Measurements from ENCODE around the gene NUP214.

Gene NUP214

GRCh38 chr9:131218370-131218769 is 93.0 kb downstream of the NUP214 start:
- Histone ChIP-seq H4K20me1 (ENCODE audit: low read depth, low read length) (no peaks in the 10 kb centered on the region), H3K9me3 (ENCODE audit: insufficient read depth, low read length) (no peaks in the 10 kb centered on the region), H3K4me2 (ENCODE audit: low read depth, low read length, poor library complexity, severe bottlenecking) (no peak overlapping the region), H3K4me3 (ENCODE audit: insufficient read depth, low read length, poor library complexity, severe bottlenecking) (no peak overlapping the region), H3K9me2 (replicated peaks; ENCODE audit: insufficient read depth, low read length) (no peaks in the 10 kb centered on the region), H3K36me3 (ENCODE audit: low read length) (no peaks in the 10 kb centered on the region), H2AFZ (ENCODE audit: low read depth, low read length, severe bottlenecking) (no peak overlapping the region), H3F3A (ENCODE audit: insufficient read depth) (no peaks in the 10 kb centered on the region), H3K27ac (ENCODE audit: low read depth, low read length) (no peak overlapping the region), H3K9ac (ENCODE audit: low read length) (no peak overlapping the region), H3K79me2 (ENCODE audit: insufficient read depth, low read length) (no peaks in the 10 kb centered on the region), H3K27me3 (ENCODE audit: low read length) (no peaks in the 10 kb centered on the region)
- TF ChIP-seq CTCF (IDR thresholded peaks at IDR 0.05; ENCODE audit: insufficient read depth, low read length, poor library complexity, severe bottlenecking) (no peak), EZH2phosphoT487 (conservative IDR thresholded peaks at IDR 0.05; ENCODE audit: low read length) (no peak)

GRCh38 chr9:131220485-131220884 is 95.1 kb downstream of the NUP214 start:
- Histone ChIP-seq H2AFZ (ENCODE audit: low read depth, low read length, severe bottlenecking) (no peak overlapping the region), H3K9me2 (replicated peaks; ENCODE audit: insufficient read depth, low read length) (no peaks in the 10 kb centered on the region), H3K4me2 (ENCODE audit: low read depth, low read length, poor library complexity, severe bottlenecking) (no peak overlapping the region), H3K4me3 (ENCODE audit: insufficient read depth, low read length, poor library complexity, severe bottlenecking) (no peak overlapping the region), H3K36me3 (ENCODE audit: low read length) (no peaks in the 10 kb centered on the region), H3K79me2 (ENCODE audit: insufficient read depth, low read length) (no peaks in the 10 kb centered on the region), H3F3A (ENCODE audit: insufficient read depth) (no peaks in the 10 kb centered on the region), H4K20me1 (ENCODE audit: low read depth, low read length) (no peaks in the 10 kb centered on the region), H3K9ac (ENCODE audit: low read length) (no peak overlapping the region), H3K9me3 (ENCODE audit: insufficient read depth, low read length) (no peaks in the 10 kb centered on the region), H3K27ac (ENCODE audit: low read depth, low read length) (no peak overlapping the region), H3K27me3 (ENCODE audit: low read length) (no peaks in the 10 kb centered on the region)
- TF ChIP-seq EZH2phosphoT487 (conservative IDR thresholded peaks at IDR 0.05; ENCODE audit: low read length) (no peak), CTCF (IDR thresholded peaks at IDR 0.05; ENCODE audit: insufficient read depth, low read length, poor library complexity, severe bottlenecking) (no peak)

GRCh38 chr9:131222460-131222859 is 97.1 kb downstream of the NUP214 start:
- Histone ChIP-seq H3K27ac (ENCODE audit: low read depth, low read length) (no peak overlapping the region), H3F3A (ENCODE audit: insufficient read depth) (no peaks in the 10 kb centered on the region), H3K79me2 (ENCODE audit: insufficient read depth, low read length) (no peaks in the 10 kb centered on the region), H3K27me3 (ENCODE audit: low read length) (no peaks in the 10 kb centered on the region), H4K20me1 (ENCODE audit: low read depth, low read length) (no peaks in the 10 kb centered on the region), H2AFZ (ENCODE audit: low read depth, low read length, severe bottlenecking) (no peak overlapping the region), H3K4me3 (ENCODE audit: insufficient read depth, low read length, poor library complexity, severe bottlenecking) (no peak overlapping the region), H3K4me2 (ENCODE audit: low read depth, low read length, poor library complexity, severe bottlenecking) (no peak overlapping the region), H3K9me2 (replicated peaks; ENCODE audit: insufficient read depth, low read length) (no peaks in the 10 kb centered on the region), H3K9me3 (ENCODE audit: insufficient read depth, low read length) (no peaks in the 10 kb centered on the region), H3K36me3 (ENCODE audit: low read length) (no peaks in the 10 kb centered on the region), H3K9ac (ENCODE audit: low read length) (no peak overlapping the region)
- no peak for TF ChIP-seq EZH2phosphoT487 (conservative IDR thresholded peaks at IDR 0.05; ENCODE audit: low read length)
- TF ChIP-seq CTCF (IDR thresholded peaks at IDR 0.05; ENCODE audit: insufficient read depth, low read length, poor library complexity, severe bottlenecking): no peak

Measured in SU-DHL-6 (cell line).